Skeletal muscle satellite cell (primary cell): ENCODE measurements around the gene TRIML2. TPM values are rescaled to one million over a fixed set of nuclear protein-coding genes. Genes with fewer than 3 reads are reported as not detected.

Experiments
- small RNA-seq: library from RNA; depleted of rRNA; stranded (forward); fragments of <200 nt; gene quantifications from one replicate; pipeline ENCODE3, GENCODE V24; 2012

Gene TRIML2

Small RNA genes lying within 50 kb of the gene (small RNA-seq; reads per million reads assigned to genes)
- not detected for gene RNU6-173P
